Naive thymus-derived CD8-positive, alpha-beta T cell (primary cell): Measurements from ENCODE around the gene ELF4. TPM values are rescaled to one million over a fixed set of nuclear protein-coding genes. Genes with fewer than 3 reads are reported as not detected.

Experiments used
- ATAC-seq, 2 donors: fragments of 150-1000 bp; cut with Tn5 transposase in 1 of 2; sonication (Bioruptor Pico), chemical (Tn5 transposase) in 1 of 2; 1 replicate in 1 of 2; 2 replicates in 1 of 2; pipeline ENCODE4 v1.10.0; 2021; ENCODE audit warnings: mild to moderate bottlenecking in 2 of 2, moderate library complexity in 2 of 2
- POLR2A ChIA-PET: fragments of 350-600 bp; sonication (Branson Sonifier 250); formaldehyde crosslinking; loops from one replicate; lab custom pipeline; 2021; ENCODE audit warnings: antibody characterized with exemption; lab: Charles Lee
- DNase-seq, 10 donors: peaks; one replicate each; pipeline versions ENCODE4 v3.0.0 to v3.0.0-alpha.2; 2020 to 2022
- H3K27ac Mint-ChIP-seq, 10 donors: one replicate each; pipeline ENCODE4 v1.8.0; 2020 to 2022; ENCODE audit warnings: mild to moderate bottlenecking in 10 of 10, mixed read lengths in 10 of 10, moderate library complexity in 4 of 10, inconsistent platforms in 1 of 10
- H3K27me3 Mint-ChIP-seq, 5 donors: one replicate each; pipeline ENCODE4 v1.8.0; 2021 to 2022; ENCODE audit warnings: mixed read lengths in 5 of 5
- H3K36me3 Mint-ChIP-seq, 3 donors: one replicate each; pipeline ENCODE4 v1.8.0; 2020 to 2022; ENCODE audit warnings: mixed read lengths in 3 of 3, mild to moderate bottlenecking in 2 of 3, inconsistent platforms in 1 of 3
- H3K4me1 Mint-ChIP-seq, 4 donors: one replicate each; pipeline ENCODE4 v1.8.0; 2021 to 2022; ENCODE audit warnings: mixed read lengths in 4 of 4
- H3K4me3 Mint-ChIP-seq, 10 donors: one replicate each; pipeline ENCODE4 v1.8.0; 2020 to 2022; ENCODE audit warnings: mild to moderate bottlenecking in 10 of 10, mixed read lengths in 10 of 10, moderate library complexity in 6 of 10, inconsistent platforms in 1 of 10
- H3K9me3 Mint-ChIP-seq, 9 donors: one replicate each; pipeline ENCODE4 v1.8.0; 2020 to 2022; ENCODE audit warnings: mixed read lengths in 9 of 9, mild to moderate bottlenecking in 3 of 9, inconsistent platforms in 1 of 9, moderate library complexity in 1 of 9
- polyA plus RNA-seq, 3 donors: library from polyadenylated mRNA; unstranded; fragments of 300-500 nt; fragmentation: Illumina TruSeq; gene quantifications; one replicate each; pipeline ENCODE4 v1.2.3, GENCODE V29; 2021
- total RNA-seq, 8 experiments: library from RNA in 2 of 8; stranded (reverse) in 2 of 8; gene quantifications; one replicate each; pipeline ENCODE4 v1.2.3 and lab custom pipeline; 2021 to 2026

ELF4 gene
- total and polyA plus RNA-seq, 5 experiments from 2014 or later, result 7.7 to 18.2 (median 10.9) TPM

- H3K4me1 Mint-ChIP-seq, result peaks cover 6 to 46% (median 38%) of the 10 kb centered on the region in 4 donors
- H3K27ac Mint-ChIP-seq, result peak overlapping the region in 9 of 10 donors; percentile 37 to 93 (median 86)
- POLR2A ChIA-PET, result interaction anchor here (1.0 to 3.2 kb wide), 7 partner anchors 11 to 29 kb away, joined by 3 to 33 read pairs (median 5); no protein-coding TSS in a partner anchor
- peaks cover 0 to 5% (median 0%) of the 10 kb centered on the region in 3 donors for H3K36me3 Mint-ChIP-seq
- no peaks in the 10 kb centered on the region for H3K27me3 Mint-ChIP-seq
- no peaks in the 10 kb centered on the region for H3K9me3 Mint-ChIP-seq
- peak overlapping the region; percentile 81 to 92 (median 90) for H3K4me3 Mint-ChIP-seq
- DNase-seq, result no peak
- ATAC-seq, result peak; percentile 19 to 31
Measured at GRCh38 chrX:130109429-130110378, 593 bp downstream of the ELF4 start.

- DNase-seq (peak in 1 of 10 donors; percentile 18), ATAC-seq (peak; percentile 21 to 30)
- peaks cover 11 to 54% (median 45%) of the 10 kb centered on the region in 4 donors for H3K4me1 Mint-ChIP-seq
- peak overlapping the region; percentile 81 to 92 (median 90) for H3K4me3 Mint-ChIP-seq
- H3K27me3 Mint-ChIP-seq, result no peaks in the 10 kb centered on the region
- no peaks in the 10 kb centered on the region for H3K9me3 Mint-ChIP-seq
- POLR2A ChIA-PET, result interaction anchor here (1.4 to 3.2 kb wide), 5 partner anchors 11 to 23 kb away, joined by 5 to 33 read pairs (median 6); no protein-coding TSS in a partner anchor
- peaks cover 0 to 9% (median 0%) of the 10 kb centered on the region in 3 donors for H3K36me3 Mint-ChIP-seq
- H3K27ac Mint-ChIP-seq, result peak overlapping the region; percentile 37 to 93 (median 85)
Measured at GRCh38 chrX:130108647-130109428, 1.5 kb downstream of the ELF4 start.

GRCh38 chrX:130106071-130106470 lies 4.2 kb downstream of the ELF4 start:
- ATAC-seq (no peak), DNase-seq (no peak)
- Mint-ChIP-seq H3K4me1 (peaks cover 17 to 64% (median 57%) of the 10 kb centered on the region in 4 donors), H3K27me3 (no peaks in the 10 kb centered on the region), H3K4me3 (peak overlapping the region in 3 of 10 donors; percentile 4 to 36 (median 19)), H3K9me3 (no peaks in the 10 kb centered on the region), H3K27ac (peak overlapping the region in 6 of 10 donors; percentile 25 to 69 (median 46)), H3K36me3 (peaks cover 0 to 15% (median 0%) of the 10 kb centered on the region in 3 donors)
- POLR2A ChIA-PET, result no interaction called here

- peaks cover 22 to 72% (median 65%) of the 10 kb centered on the region in 4 donors for H3K4me1 Mint-ChIP-seq
- DNase-seq (no peak), ATAC-seq (no peak)
- POLR2A ChIA-PET, result interaction anchor here (1.3 kb wide), 1 partner anchor 23 kb away, joined by 4 read pairs; no protein-coding TSS in a partner anchor
- H3K27me3 Mint-ChIP-seq, result no peaks in the 10 kb centered on the region
- H3K4me3 Mint-ChIP-seq, result no peak overlapping the region
- H3K9me3 Mint-ChIP-seq, result no peaks in the 10 kb centered on the region
- peak overlapping the region in 1 of 10 donors; percentile 11 for H3K27ac Mint-ChIP-seq
- H3K36me3 Mint-ChIP-seq, result peaks cover 0 to 17% (median 0%) of the 10 kb centered on the region in 3 donors
Measured at GRCh38 chrX:130105244-130105643, 5.1 kb downstream of the ELF4 start.

- peak overlapping the region in 1 of 10 donors; percentile 23 for H3K27ac Mint-ChIP-seq
Measured at GRCh38 chrX:130103605-130104004, 6.7 kb downstream of the ELF4 start.

DNA sequence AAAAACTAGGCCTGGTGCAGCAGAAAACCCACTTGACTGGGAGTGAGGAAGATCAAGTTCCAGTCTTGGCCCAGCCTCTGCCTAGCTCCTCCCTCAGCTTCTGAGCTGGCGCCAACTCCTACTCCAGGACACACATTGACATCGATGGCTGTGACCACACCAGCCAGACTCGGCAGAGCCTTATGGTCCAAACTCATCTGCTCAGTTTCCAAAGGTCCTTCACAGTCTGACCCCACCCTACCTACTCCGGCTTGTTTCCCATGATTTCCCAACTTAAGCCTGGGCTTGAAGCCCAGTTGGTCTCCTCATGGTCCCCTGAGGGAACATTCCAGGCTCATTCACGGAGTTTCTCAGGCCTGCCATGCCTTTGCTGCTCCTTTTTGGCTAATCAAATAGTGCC lies 10.1 kb downstream of the ELF4 start:
- POLR2A ChIA-PET, result no interaction called here
- no peak for ATAC-seq
- DNase-seq, result no peak
- Mint-ChIP-seq H3K4me3 (no peak overlapping the region), H3K36me3 (peaks cover 0 to 12% (median 0%) of the 10 kb centered on the region in 3 donors), H3K4me1 (peaks cover 21 to 80% (median 63%) of the 10 kb centered on the region in 4 donors), H3K27ac (peak overlapping the region in 9 of 10 donors; percentile 9 to 92 (median 73)), H3K9me3 (no peaks in the 10 kb centered on the region), H3K27me3 (no peaks in the 10 kb centered on the region)

More at GRCh38 chrX:130103605-130104004, 6.7 kb downstream of the ELF4 start:
- peaks cover 0 to 17% (median 0%) of the 10 kb centered on the region in 3 donors for H3K36me3 Mint-ChIP-seq
- H3K27me3 Mint-ChIP-seq, result no peaks in the 10 kb centered on the region
- POLR2A ChIA-PET, result no interaction called here
- DNase-seq (no peak), ATAC-seq (no peak)
- peak overlapping the region in 2 of 10 donors; percentile 37 to 67 for H3K4me3 Mint-ChIP-seq
- peaks cover 22 to 81% (median 69%) of the 10 kb centered on the region in 4 donors for H3K4me1 Mint-ChIP-seq
- no peaks in the 10 kb centered on the region for H3K9me3 Mint-ChIP-seq

DNA sequence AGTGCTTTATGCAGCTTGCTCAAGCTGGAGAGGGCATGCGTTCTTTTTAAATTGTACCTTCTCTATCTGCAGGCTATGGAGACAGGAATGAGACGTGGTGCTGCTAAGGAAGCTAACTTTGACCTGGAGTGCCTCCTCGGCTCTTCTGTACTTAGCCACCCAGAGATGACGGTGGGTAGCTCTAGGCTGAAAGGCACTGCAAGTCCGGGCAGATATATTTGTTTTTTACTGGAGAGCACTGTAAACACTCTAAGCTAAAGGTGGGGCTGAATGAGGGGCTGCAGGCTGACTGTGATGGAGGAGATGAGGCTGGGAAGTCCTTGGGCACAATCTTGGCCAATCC lies 12.1 kb downstream of the ELF4 start:
- no peak for ATAC-seq
- POLR2A ChIA-PET, result interaction anchor here (0.8 to 2.2 kb wide), 3 partner anchors 11 to 24 kb away, joined by 3 to 16 read pairs (median 11); no protein-coding TSS in a partner anchor
- peak overlapping the region; percentile 16 to 81 (median 64) for H3K4me3 Mint-ChIP-seq

GRCh38 chrX:130097507-130098209 lies 12.6 kb downstream of the ELF4 start:
- peak in 3 of 10 donors; percentile 27 to 44 (median 41) for DNase-seq
- peaks cover 18 to 82% (median 61%) of the 10 kb centered on the region in 4 donors for H3K4me1 Mint-ChIP-seq
- H3K9me3 Mint-ChIP-seq, result no peaks in the 10 kb centered on the region
- no peaks in the 10 kb centered on the region for H3K27me3 Mint-ChIP-seq
- ATAC-seq, result peak; percentile 80 to 91
- peaks cover 0 to 7% (median 0%) of the 10 kb centered on the region in 3 donors for H3K36me3 Mint-ChIP-seq
- H3K4me3 Mint-ChIP-seq, result peak overlapping the region in 9 of 10 donors; percentile 16 to 81 (median 65)
- peak overlapping the region; percentile 41 to 92 (median 86) for H3K27ac Mint-ChIP-seq
- POLR2A ChIA-PET, result interaction anchor here (0.8 to 2.2 kb wide), 3 partner anchors 11 to 25 kb away, joined by 3 to 16 read pairs (median 11); no protein-coding TSS in a partner anchor

More for the DNA sequence above, 12.1 kb downstream of the ELF4 start:
- Mint-ChIP-seq H3K27me3 (no peaks in the 10 kb centered on the region), H3K36me3 (peaks cover 0 to 8% (median 0%) of the 10 kb centered on the region in 3 donors), H3K27ac (peak overlapping the region; percentile 37 to 92 (median 86)), H3K9me3 (no peaks in the 10 kb centered on the region), H3K4me1 (peaks cover 20 to 80% (median 61%) of the 10 kb centered on the region in 4 donors)
- no peak for DNase-seq

DNA sequence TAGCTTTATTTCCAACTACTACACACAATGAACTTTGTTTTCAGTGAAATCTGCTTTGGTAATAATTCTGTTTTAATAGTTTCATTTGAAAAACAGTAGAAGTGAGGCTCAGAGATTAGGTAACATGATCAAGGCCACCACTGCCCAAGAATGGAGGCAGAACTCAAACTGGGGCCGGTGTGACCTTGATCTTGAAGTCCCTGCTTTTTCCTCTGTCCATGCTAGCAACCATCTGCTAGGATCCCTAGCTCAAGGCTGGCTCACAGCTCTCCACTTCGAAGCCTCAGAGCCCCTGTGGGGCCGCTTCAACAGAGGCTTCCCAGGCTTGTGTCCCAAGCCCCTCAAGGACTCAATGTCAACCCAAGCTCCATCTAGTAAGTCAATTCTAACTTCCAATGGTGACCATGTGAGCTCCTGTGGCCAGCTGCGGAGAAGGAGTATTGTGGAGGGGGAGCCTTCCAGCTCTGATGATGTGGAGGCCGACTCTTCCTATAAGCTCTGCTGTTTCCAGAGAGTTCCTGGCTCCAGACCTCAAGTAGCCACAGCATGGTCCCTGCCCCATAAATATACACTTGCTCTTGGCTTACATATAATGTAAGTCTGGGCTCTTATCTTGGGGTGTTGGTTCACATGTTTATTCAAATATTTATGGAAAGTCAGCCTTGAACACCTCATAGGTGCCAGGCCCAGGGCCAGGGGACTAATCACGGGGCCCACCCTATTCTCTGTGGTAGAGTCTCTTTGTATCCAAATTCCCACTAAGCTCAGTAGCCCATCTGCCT lies 14.9 kb downstream of the ELF4 start:
- DNase-seq, result no peak
- Mint-ChIP-seq H3K4me1 (peaks cover 16 to 85% (median 62%) of the 10 kb centered on the region in 4 donors), H3K27ac (peak overlapping the region in 9 of 10 donors; percentile 31 to 92 (median 78)), H3K4me3 (peak overlapping the region in 7 of 10 donors; percentile 5 to 59 (median 31)), H3K27me3 (no peaks in the 10 kb centered on the region), H3K9me3 (no peaks in the 10 kb centered on the region), H3K36me3 (no peaks in the 10 kb centered on the region)
- POLR2A ChIA-PET, result interaction anchor here (0.7 to 4.7 kb wide), 6 partner anchors 9 to 24 kb away, joined by 3 to 33 read pairs (median 6); partner anchors contain the start of gene ELF4
- no peak for ATAC-seq

GRCh38 chrX:130094696-130095095 lies 15.6 kb downstream of the ELF4 start:
- peak overlapping the region in 9 of 10 donors; percentile 31 to 92 (median 78) for H3K27ac Mint-ChIP-seq
- DNase-seq (no peak), ATAC-seq (no peak)
- H3K4me3 Mint-ChIP-seq, result peak overlapping the region in 6 of 10 donors; percentile 18 to 63 (median 46)
- H3K4me1 Mint-ChIP-seq, result peaks cover 18 to 84% (median 62%) of the 10 kb centered on the region in 4 donors
- no peaks in the 10 kb centered on the region for H3K36me3 Mint-ChIP-seq
- POLR2A ChIA-PET, result interaction anchor here (0.7 to 4.7 kb wide), 7 partner anchors 9 to 71 kb away, joined by 3 to 33 read pairs (median 4); partner anchors contain the start of genes AIFM1 and ELF4
- no peaks in the 10 kb centered on the region for H3K27me3 Mint-ChIP-seq
- no peaks in the 10 kb centered on the region for H3K9me3 Mint-ChIP-seq
